ENCODE results near the gene DENND5B.
"Not testable (repeated sequence)": the region's sequence is repeated elsewhere in the genome, so short reads cannot be mapped to it uniquely, and the experiment has no call there.

Gene DENND5B

GRCh38 chr12:31499567-31499966 lies 91.4 kb downstream of the DENND5B start:
- DNase-seq = no peak

GRCh38 chr12:31498424-31498823 lies 92.5 kb downstream of the DENND5B start:
- DNase-seq = no peak

GRCh38 chr12:31496257-31496656 lies 94.7 kb downstream of the DENND5B start:
- no peak for DNase-seq

- DNase-seq = no peak
Observed at GRCh38 chr12:31494455-31494854, 96.5 kb downstream of the DENND5B start.

GRCh38 chr12:31492599-31493196 lies 98.2 kb downstream of the DENND5B start:
- no peak for DNase-seq

GRCh38 chr12:31491841-31492598 lies 98.9 kb downstream of the DENND5B start:
- no peak for DNase-seq

- DNase-seq = no peak
Observed at GRCh38 chr12:31491241-31491794, 99.6 kb downstream of the DENND5B start.

GRCh38 chr12:31488737-31489338 lies 102.1 kb downstream of the DENND5B start:
- no peak for DNase-seq

- DNase-seq = no peak
Observed at GRCh38 chr12:31485571-31485970, 105.4 kb downstream of the DENND5B start.

- no peak for DNase-seq
Observed at GRCh38 chr12:31482816-31483215, 108.1 kb downstream of the DENND5B start.

GRCh38 chr12:31481415-31481814 lies 109.5 kb downstream of the DENND5B start:
- DNase-seq = no peak

GRCh38 chr12:31479516-31480210 lies 111.3 kb downstream of the DENND5B start:
- no peak for DNase-seq

- DNase-seq = no peak
Observed at GRCh38 chr12:31478898-31479297, 112.0 kb downstream of the DENND5B start.

GRCh38 chr12:31478425-31478824 lies 112.5 kb downstream of the DENND5B start:
- no peak for DNase-seq

GRCh38 chr12:31477687-31478086 lies 113.2 kb downstream of the DENND5B start:
- no peak for DNase-seq

- no peak for DNase-seq
Observed at GRCh38 chr12:31476437-31476836, 114.5 kb downstream of the DENND5B start.

- not testable (repeated sequence) for DNase-seq
Observed at GRCh38 chr12:31475610-31476009, 115.3 kb downstream of the DENND5B start.

GRCh38 chr12:31474751-31475150 lies 116.2 kb downstream of the DENND5B start:
- no peak for DNase-seq

- no peak for DNase-seq
Observed at GRCh38 chr12:31471823-31472222, 119.1 kb downstream of the DENND5B start.

- no peak for DNase-seq
Observed at GRCh38 chr12:31471051-31471450, 119.9 kb downstream of the DENND5B start.

GRCh38 chr12:31470459-31470858 lies 120.5 kb downstream of the DENND5B start:
- DNase-seq = no peak

GRCh38 chr12:31466768-31467167 lies 124.2 kb downstream of the DENND5B start:
- no peak for DNase-seq

- DNase-seq = no peak
Observed at GRCh38 chr12:31465002-31465401, 125.9 kb downstream of the DENND5B start.
